NCI-H82 treated with DMSO at 0.1 percent for 48 hours (cell line): Measurements from ENCODE around the gene AGAP1.
A peak's percentile ranks its signal among the peaks of the same experiment; 100 is the strongest.

ENCODE experiments used
- DNase-seq: peaks from one replicate; lab custom pipeline; 2025; ENCODE audit not compliant: unreplicated experiment; lab: John Stamatoyannopoulos, UW

Gene AGAP1

GRCh38 chr2:236171680-236172254 is 677.9 kb downstream of the AGAP1 start:
- no peak for DNase-seq

- no peak for DNase-seq
Observed at GRCh38 chr2:236172255-236173035, 678.6 kb downstream of the AGAP1 start.

- DNase-seq, result no peak
Observed at GRCh38 chr2:236173036-236173728, 679.3 kb downstream of the AGAP1 start.

- DNase-seq, result no peak
Observed at GRCh38 chr2:236173729-236174607, 680.1 kb downstream of the AGAP1 start.

GRCh38 chr2:236175548-236176150 is 681.8 kb downstream of the AGAP1 start:
- DNase-seq, result no peak

- no peak for DNase-seq
Observed at GRCh38 chr2:236176417-236176816, 682.6 kb downstream of the AGAP1 start.

GRCh38 chr2:236176951-236177350 is 683.1 kb downstream of the AGAP1 start:
- DNase-seq, result no peak

- peak; percentile 38 for DNase-seq
Observed at GRCh38 chr2:236177604-236177966, 683.7 kb downstream of the AGAP1 start.

GRCh38 chr2:236177967-236178889 is 684.4 kb downstream of the AGAP1 start:
- DNase-seq, result peak; percentile 21

- DNase-seq, result no peak
Observed at GRCh38 chr2:236178890-236179235, 685.0 kb downstream of the AGAP1 start.

GRCh38 chr2:236179236-236180075 is 685.6 kb downstream of the AGAP1 start:
- no peak for DNase-seq

GRCh38 chr2:236180076-236180816 is 686.4 kb downstream of the AGAP1 start:
- DNase-seq, result no peak

GRCh38 chr2:236180831-236181453 is 687.1 kb downstream of the AGAP1 start:
- DNase-seq, result peak; percentile 18
